ENCODE measurements around the gene HIVEP3. TPM values are rescaled to one million over a fixed set of nuclear protein-coding genes. Genes with fewer than 3 reads are reported as not detected.

HIVEP3 gene
- total and polyA plus RNA-seq, 2 of the 13 experiments (the other 11 are each of a cell fraction or from before 2014, with no cell fraction given) = 0.05 TPM; not detected in 1

DNA sequence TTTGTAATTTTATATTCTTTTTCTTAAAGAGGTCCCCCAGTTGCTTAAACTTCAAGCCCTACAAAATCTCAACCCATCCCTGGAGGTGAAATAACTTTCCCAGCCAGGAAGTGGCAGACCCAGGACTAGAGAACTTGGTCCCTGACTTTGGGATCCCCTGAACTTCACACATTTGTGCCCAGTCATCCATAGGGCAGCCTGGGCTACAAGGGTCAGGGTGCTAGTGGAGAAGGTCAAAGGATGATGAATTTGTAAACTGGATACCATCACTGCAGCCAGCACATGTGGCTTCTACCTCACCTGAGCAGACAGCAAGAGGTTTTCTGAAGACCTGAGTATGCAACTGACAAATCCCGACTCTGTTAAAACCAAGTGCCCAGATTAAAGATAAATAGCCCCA lies 31.4 kb downstream of the HIVEP3 start:
- no peak for TF ChIP-seq ZBTB42 (CRISPR knock-in tag; IDR thresholded peaks at IDR 0.05)
- TF ChIP-seq, protein P1, sequence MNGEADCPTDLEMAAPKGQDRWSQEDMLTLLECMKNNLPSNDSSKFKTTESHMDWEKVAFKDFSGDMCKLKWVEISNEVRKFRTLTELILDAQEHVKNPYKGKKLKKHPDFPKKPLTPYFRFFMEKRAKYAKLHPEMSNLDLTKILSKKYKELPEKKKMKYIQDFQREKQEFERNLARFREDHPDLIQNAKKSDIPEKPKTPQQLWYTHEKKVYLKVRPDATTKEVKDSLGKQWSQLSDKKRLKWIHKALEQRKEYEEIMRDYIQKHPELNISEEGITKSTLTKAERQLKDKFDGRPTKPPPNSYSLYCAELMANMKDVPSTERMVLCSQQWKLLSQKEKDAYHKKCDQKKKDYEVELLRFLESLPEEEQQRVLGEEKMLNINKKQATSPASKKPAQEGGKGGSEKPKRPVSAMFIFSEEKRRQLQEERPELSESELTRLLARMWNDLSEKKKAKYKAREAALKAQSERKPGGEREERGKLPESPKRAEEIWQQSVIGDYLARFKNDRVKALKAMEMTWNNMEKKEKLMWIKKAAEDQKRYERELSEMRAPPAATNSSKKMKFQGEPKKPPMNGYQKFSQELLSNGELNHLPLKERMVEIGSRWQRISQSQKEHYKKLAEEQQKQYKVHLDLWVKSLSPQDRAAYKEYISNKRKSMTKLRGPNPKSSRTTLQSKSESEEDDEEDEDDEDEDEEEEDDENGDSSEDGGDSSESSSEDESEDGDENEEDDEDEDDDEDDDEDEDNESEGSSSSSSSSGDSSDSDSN (CRISPR knock-in tag; IDR thresholded peaks at IDR 0.05) = no peak
- no peak for TF ChIP-seq CENPX (CRISPR knock-in tag; IDR thresholded peaks at IDR 0.05)
- no peak for TF ChIP-seq ZNF17 (CRISPR knock-in tag; IDR thresholded peaks at IDR 0.05)
- no peak for TF ChIP-seq SMARCE1 (IDR thresholded peaks at IDR 0.05; ENCODE audit: borderline replicate concordance)
- TF ChIP-seq, protein P2, sequence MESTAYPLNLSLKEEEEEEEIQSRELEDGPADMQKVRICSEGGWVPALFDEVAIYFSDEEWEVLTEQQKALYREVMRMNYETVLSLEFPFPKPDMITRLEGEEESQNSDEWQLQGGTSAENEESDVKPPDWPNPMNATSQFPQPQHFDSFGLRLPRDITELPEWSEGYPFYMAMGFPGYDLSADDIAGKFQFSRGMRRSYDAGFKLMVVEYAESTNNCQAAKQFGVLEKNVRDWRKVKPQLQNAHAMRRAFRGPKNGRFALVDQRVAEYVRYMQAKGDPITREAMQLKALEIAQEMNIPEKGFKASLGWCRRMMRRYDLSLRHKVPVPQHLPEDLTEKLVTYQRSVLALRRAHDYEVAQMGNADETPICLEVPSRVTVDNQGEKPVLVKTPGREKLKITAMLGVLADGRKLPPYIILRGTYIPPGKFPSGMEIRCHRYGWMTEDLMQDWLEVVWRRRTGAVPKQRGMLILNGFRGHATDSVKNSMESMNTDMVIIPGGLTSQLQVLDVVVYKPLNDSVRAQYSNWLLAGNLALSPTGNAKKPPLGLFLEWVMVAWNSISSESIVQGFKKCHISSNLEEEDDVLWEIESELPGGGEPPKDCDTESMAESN (CRISPR knock-in tag; conservative IDR thresholded peaks at IDR 0.05) = no peak
- TF ChIP-seq, protein P3, sequence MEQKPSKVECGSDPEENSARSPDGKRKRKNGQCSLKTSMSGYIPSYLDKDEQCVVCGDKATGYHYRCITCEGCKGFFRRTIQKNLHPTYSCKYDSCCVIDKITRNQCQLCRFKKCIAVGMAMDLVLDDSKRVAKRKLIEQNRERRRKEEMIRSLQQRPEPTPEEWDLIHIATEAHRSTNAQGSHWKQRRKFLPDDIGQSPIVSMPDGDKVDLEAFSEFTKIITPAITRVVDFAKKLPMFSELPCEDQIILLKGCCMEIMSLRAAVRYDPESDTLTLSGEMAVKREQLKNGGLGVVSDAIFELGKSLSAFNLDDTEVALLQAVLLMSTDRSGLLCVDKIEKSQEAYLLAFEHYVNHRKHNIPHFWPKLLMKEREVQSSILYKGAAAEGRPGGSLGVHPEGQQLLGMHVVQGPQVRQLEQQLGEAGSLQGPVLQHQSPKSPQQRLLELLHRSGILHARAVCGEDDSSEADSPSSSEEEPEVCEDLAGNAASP (CRISPR knock-in tag; IDR thresholded peaks at IDR 0.05; ENCODE audit: borderline replicate concordance) = no peak
- TF ChIP-seq CC2D1A (CRISPR knock-in tag; IDR thresholded peaks at IDR 0.05) = no peak
- TF ChIP-seq, protein P4, sequence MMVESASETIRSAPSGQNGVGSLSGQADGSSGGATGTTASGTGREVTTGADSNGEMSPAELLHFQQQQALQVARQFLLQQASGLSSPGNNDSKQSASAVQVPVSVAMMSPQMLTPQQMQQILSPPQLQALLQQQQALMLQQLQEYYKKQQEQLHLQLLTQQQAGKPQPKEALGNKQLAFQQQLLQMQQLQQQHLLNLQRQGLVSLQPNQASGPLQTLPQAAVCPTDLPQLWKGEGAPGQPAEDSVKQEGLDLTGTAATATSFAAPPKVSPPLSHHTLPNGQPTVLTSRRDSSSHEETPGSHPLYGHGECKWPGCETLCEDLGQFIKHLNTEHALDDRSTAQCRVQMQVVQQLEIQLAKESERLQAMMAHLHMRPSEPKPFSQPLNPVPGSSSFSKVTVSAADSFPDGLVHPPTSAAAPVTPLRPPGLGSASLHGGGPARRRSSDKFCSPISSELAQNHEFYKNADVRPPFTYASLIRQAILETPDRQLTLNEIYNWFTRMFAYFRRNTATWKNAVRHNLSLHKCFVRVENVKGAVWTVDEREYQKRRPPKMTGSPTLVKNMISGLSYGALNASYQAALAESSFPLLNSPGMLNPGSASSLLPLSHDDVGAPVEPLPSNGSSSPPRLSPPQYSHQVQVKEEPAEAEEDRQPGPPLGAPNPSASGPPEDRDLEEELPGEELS (CRISPR knock-in tag; IDR thresholded peaks at IDR 0.05) = no peak
- H3K4me3 ChIP-seq (replicated peaks in 1 of 3; ENCODE audit: insufficient read depth in 1 of 3, low read depth in 2 of 3, low read length in 3 of 3) = no peak overlapping the region
- H4K20me1 ChIP-seq (ENCODE audit: insufficient read depth, low read length) = no peaks in the 10 kb centered on the region
- in situ Hi-C loops (cut with HindIII; ENCODE audit: extremely low pct_ligation_motif_present, low pct_unique_long_range_greater_than_20kb) = no loop called here
- POLR2A ChIA-PET = no interaction called here
- H3K27ac ChIP-seq (ENCODE audit: extremely low read length, insufficient read depth, low read length) = no peak overlapping the region
- CTCF ChIA-PET (ENCODE audit: low intra/inter-chr PET ratio, low total read pairs) = no interaction called here
- H2AFZ ChIP-seq (ENCODE audit: low read length) = no peak overlapping the region
- H3K36me3 ChIP-seq (replicated peaks in 1 of 2; ENCODE audit: control insufficient read depth in 1 of 2, insufficient read depth in 2 of 2, low read length in 2 of 2) = no peaks in the 10 kb centered on the region
- intact Hi-C loops (cut with micrococcal nuclease; ENCODE audit: unreplicated experiment) = no loop called here
- no peak for ATAC-seq
- FAIRE-seq = no peak
- no peaks in the 10 kb centered on the region for H3K9me3 ChIP-seq (ENCODE audit: low read length)
- H3K4me2 ChIP-seq (ENCODE audit: low read depth, low read length) = no peak overlapping the region
- H3K4me1 ChIP-seq (ENCODE audit: insufficient read depth, low read length) = no peaks in the 10 kb centered on the region; the same call in 1 of the 2 replicates
- no peaks in the 10 kb centered on the region for H3K79me2 ChIP-seq (ENCODE audit: insufficient read depth, low read length)
- no peak overlapping the region for H3K9ac ChIP-seq (ENCODE audit: insufficient read depth, low read depth, low read length)
- no peak for DNase-seq (ENCODE audit: low spot score)
- WGBS (ENCODE audit: low lambda C conversion rate) = 0% methylated on average over 1 of the region's 1 CpG
- BruUV-seq (replicated peaks) = no TSS peak
- no peaks in the 10 kb centered on the region; a peak in 2 of 5 replicates for H3K27me3 ChIP-seq (ENCODE audit: control insufficient read depth in 1 of 2, insufficient read depth in 2 of 2, low read length in 2 of 2)

Measured in HepG2 (cell line).